B cell (primary cell): ENCODE data around the gene PPP2R5E. TPM values are rescaled to one million over a fixed set of nuclear protein-coding genes. Genes with fewer than 3 reads are reported as not detected.

Source experiments
- ATAC-seq: fragments of 200-7000 bp; cut with Tn5 transposase; one replicate; pipeline ENCODE4 v1.10.0; 2021; ENCODE audit warnings: low read depth, mild to moderate bottlenecking, moderate number of reproducible peaks, moderate library complexity
- CTCF ChIA-PET: fragments of 350-600 bp; sonication (Branson Sonifier 250); formaldehyde crosslinking; loops from one replicate; lab custom pipeline; 2021; ENCODE audit warnings: antibody characterized with exemption, inconsistent platforms; lab: Charles Lee
- POLR2A ChIA-PET: fragments of 350-600 bp; sonication (Branson Sonifier 250); formaldehyde crosslinking; loops from one replicate; lab custom pipeline; 2021; ENCODE audit warnings: antibody characterized with exemption; lab: Charles Lee
- DNase-seq: peaks from one replicate; pipeline ENCODE4 v3.0.0; 2013
- H2AFZ ChIP-seq: 2 replicates; pipeline ENCODE4 v1.6.1; 2012; ENCODE audit warnings: mild to moderate bottlenecking, low read depth, low read length; ENCODE audit not compliant: insufficient read depth, poor library complexity, severe bottlenecking
- H3K27ac ChIP-seq, 2 donors: 1 replicate in 1 of 2; 2 replicates in 1 of 2; pipeline ENCODE4 v1.5.1; 2012 to 2013; ENCODE audit warnings: low read length in 2 of 2, mild to moderate bottlenecking in 2 of 2, moderate library complexity in 1 of 2
- H3K27me3 ChIP-seq, 4 experiments: fragments of 200-600 bp in 1 of 4; sonication (generic) in 1 of 4; replicated peaks in 1 of 4; 1 replicate in 2 of 4; 2 replicates in 2 of 4; pipeline versions ENCODE4 v1.6.1 to v1.7.0; 2013 to 2016; ENCODE audit warnings: low read length in 3 of 4, mild to moderate bottlenecking in 2 of 4, mixed read lengths in 1 of 4, moderate library complexity in 1 of 4; ENCODE audit not compliant: insufficient read depth in 4 of 4, control insufficient read depth in 3 of 4; ENCODE audit errors: control extremely low read depth in 1 of 4
- H3K36me3 ChIP-seq, 2 experiments: replicated peaks in 1 of 2; 1 replicate in 1 of 2; 2 replicates in 1 of 2; pipeline versions ENCODE4 v1.6.1 to v1.7.1; 2013; ENCODE audit warnings: low read length in 1 of 2; ENCODE audit not compliant: insufficient read depth in 2 of 2, control insufficient read depth in 1 of 2; ENCODE audit errors: control extremely low read depth in 1 of 2, extremely low read depth in 1 of 2
- H3K4me1 ChIP-seq, 2 donors: fragments of 200-600 bp in 1 of 2; sonication (generic) in 1 of 2; 1 replicate in 1 of 2; 2 replicates in 1 of 2; pipeline versions ENCODE4 v1.5.1 to v1.6.1; 2013 to 2017; ENCODE audit warnings: low read length in 2 of 2; ENCODE audit not compliant: control insufficient read depth in 2 of 2, insufficient read depth in 2 of 2
- H3K4me2 ChIP-seq: replicated peaks from 2 replicates; pipeline ENCODE3; 2012; ENCODE audit warnings: mild to moderate bottlenecking, low read depth, low read length; ENCODE audit not compliant: poor library complexity, severe bottlenecking
- H3K4me3 ChIP-seq, 5 experiments: fragments of 200-600 bp in 1 of 5; sonication (generic) in 1 of 5; 1 replicate in 3 of 5; 2 replicates in 2 of 5; pipeline versions ENCODE4 v1.5.1 to v1.7.0; 2011 to 2016; ENCODE audit warnings: low read length in 4 of 5, mild to moderate bottlenecking in 4 of 5, low read depth in 2 of 5, control low read depth in 1 of 5, moderate library complexity in 1 of 5; ENCODE audit not compliant: insufficient read depth in 1 of 5; ENCODE audit errors: control extremely low read depth in 1 of 5, extremely low read depth in 1 of 5
- H3K79me2 ChIP-seq: fragments of 200-600 bp; sonication (generic); one replicate; pipeline ENCODE4 v1.6.0; 2016; ENCODE audit warnings: low read length; ENCODE audit not compliant: control insufficient read depth, insufficient read depth
- H3K9ac ChIP-seq: fragments of 200-600 bp; sonication (generic); 2 replicates; pipeline ENCODE4 v1.6.1; 2017; ENCODE audit warnings: mild to moderate bottlenecking, low read length, moderate library complexity
- H3K9me3 ChIP-seq, 3 donors: one replicate each; pipeline versions ENCODE4 v1.6.1 to v1.7.1; 2013; ENCODE audit warnings: low read length in 2 of 3; ENCODE audit not compliant: control insufficient read depth in 2 of 3, insufficient read depth in 1 of 3; ENCODE audit errors: control extremely low read depth in 1 of 3
- H4K20me1 ChIP-seq: 2 replicates; pipeline ENCODE4 v1.6.0; 2012; ENCODE audit warnings: mild to moderate bottlenecking, low read length; ENCODE audit not compliant: insufficient read depth, control insufficient read depth, poor library complexity, severe bottlenecking
- H3K27ac Mint-ChIP-seq: one replicate; pipeline ENCODE4 v1.8.0; 2021; ENCODE audit warnings: mixed read lengths
- H3K27me3 Mint-ChIP-seq: one replicate; pipeline ENCODE4 v1.8.0; 2021; ENCODE audit warnings: mixed read lengths
- H3K4me1 Mint-ChIP-seq: one replicate; pipeline ENCODE4 v1.8.0; 2021; ENCODE audit warnings: mixed read lengths
- H3K4me3 Mint-ChIP-seq: one replicate; pipeline ENCODE4 v1.8.0; 2021; ENCODE audit warnings: mixed read lengths
- H3K9me3 Mint-ChIP-seq: one replicate; pipeline ENCODE4 v1.8.0; 2022; ENCODE audit warnings: mixed read lengths; ENCODE audit not compliant: insufficient read depth
- EZH2 ChIP-seq: IDR thresholded peaks from 2 replicates; pipeline ENCODE4 v1.6.1; 2012; ENCODE audit warnings: borderline replicate concordance, low read depth, mild to moderate bottlenecking, moderate library complexity, low read length; ENCODE audit not compliant: insufficient read depth, poor library complexity, severe bottlenecking
- WGBS: methylation state at CpG from one replicate; pipeline ENCODE4 v1.1.5; 2013; ENCODE audit warnings: missing lambda C conversion rate; ENCODE audit not compliant: insufficient coverage; 5-methylcytosine and 5-hydroxymethylcytosine counted together
- intact Hi-C: fragments of 100-400 bp; cut with micrococcal nuclease; formaldehyde crosslinking; loops from one replicate; pipeline ENCODE4 v1.10.0; 2022
- polyA plus RNA-seq: library from polyadenylated mRNA; depleted of rRNA; stranded (reverse); fragments of >200 nt; gene quantifications from 2 replicates; pipeline ENCODE4 v1.2.3, GENCODE V29; 2012
- total RNA-seq, 2 donors: library from RNA; stranded (reverse); fragments of 120-200 nt in 1 of 2; gene quantifications; 1 replicate in 1 of 2; 2 replicates in 1 of 2; pipeline versions ENCODE4 v1.2.3 to v1.2.4, GENCODE V29; 2013 to 2022
- TF ChIP-seq, protein P1 (sequence below): fragments of 200-600 bp; IDR thresholded peaks from one replicate; pipeline ENCODE4 v1.8.0; 2022; ENCODE audit warnings: antibody characterized with exemption, mild to moderate bottlenecking

PPP2R5E gene
- total and polyA plus RNA-seq, 2 donors (not counting 1 experiment from before 2014, with no cell fraction given) = 6.3 to 40.6 TPM

DNA sequence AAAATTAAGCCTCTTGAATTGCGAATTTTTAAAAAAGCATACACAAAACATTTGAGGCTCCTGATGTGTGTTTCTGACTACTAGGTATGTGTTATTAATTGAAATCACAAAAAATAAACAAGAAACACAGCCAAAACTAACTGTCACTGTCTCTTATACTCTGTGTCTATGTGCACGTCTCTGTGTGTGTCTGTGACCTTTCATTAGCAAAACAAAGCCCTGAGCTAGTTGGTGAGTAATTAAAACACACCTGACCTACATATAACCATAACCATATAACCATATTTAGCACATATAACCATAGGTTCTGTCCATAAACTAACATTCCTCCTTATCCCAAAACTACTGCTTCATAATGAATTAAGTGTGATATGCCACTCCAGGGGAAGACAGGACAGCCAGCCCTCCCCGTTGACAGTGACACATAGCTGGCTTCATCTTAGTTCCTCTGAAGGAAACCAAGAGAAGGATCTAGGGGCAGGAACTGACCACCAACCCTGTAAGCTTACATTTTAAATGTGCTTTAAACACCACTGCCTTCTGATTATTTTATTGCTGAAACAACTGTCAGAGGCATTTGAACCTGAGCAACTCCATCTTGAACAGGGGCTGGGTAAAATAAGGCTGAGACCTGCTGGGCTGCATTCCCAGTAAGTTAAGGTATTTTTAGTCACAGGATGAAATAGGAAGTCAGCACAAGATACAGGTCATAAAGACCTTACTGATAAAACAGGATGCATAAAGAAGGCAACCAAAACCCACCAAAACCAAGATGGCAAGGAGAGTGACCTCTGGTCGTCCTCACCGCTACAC is 106.7 kb downstream of the PPP2R5E start:
- Mint-ChIP-seq H3K27me3 (no peaks in the 10 kb centered on the region), H3K4me3 (no peak overlapping the region), H3K4me1 (peaks cover 60% of the 10 kb centered on the region), H3K9me3 (no peaks in the 10 kb centered on the region), H3K27ac (peak overlapping the region; percentile 54)
- Histone ChIP-seq H3K27ac (no peak overlapping the region), H3K9me3 (no peaks in the 10 kb centered on the region), H3K27me3 (no peaks in the 10 kb centered on the region), H3K4me2 (no peak overlapping the region), H3K36me3 (peaks cover 0 to 6% of the 10 kb centered on the region in 2 experiments), H4K20me1 (peaks cover 43% of the 10 kb centered on the region), H2AFZ (no peak overlapping the region), H3K4me1 (peaks cover 4 to 15% of the 10 kb centered on the region in 2 donors), H3K4me3 (no peak overlapping the region), H3K79me2 (peaks cover 70% of the 10 kb centered on the region), H3K9ac (no peak overlapping the region)
- 100% methylated on average over 2 of the region's 5 CpGs for WGBS
- TF ChIP-seq, protein P1, sequence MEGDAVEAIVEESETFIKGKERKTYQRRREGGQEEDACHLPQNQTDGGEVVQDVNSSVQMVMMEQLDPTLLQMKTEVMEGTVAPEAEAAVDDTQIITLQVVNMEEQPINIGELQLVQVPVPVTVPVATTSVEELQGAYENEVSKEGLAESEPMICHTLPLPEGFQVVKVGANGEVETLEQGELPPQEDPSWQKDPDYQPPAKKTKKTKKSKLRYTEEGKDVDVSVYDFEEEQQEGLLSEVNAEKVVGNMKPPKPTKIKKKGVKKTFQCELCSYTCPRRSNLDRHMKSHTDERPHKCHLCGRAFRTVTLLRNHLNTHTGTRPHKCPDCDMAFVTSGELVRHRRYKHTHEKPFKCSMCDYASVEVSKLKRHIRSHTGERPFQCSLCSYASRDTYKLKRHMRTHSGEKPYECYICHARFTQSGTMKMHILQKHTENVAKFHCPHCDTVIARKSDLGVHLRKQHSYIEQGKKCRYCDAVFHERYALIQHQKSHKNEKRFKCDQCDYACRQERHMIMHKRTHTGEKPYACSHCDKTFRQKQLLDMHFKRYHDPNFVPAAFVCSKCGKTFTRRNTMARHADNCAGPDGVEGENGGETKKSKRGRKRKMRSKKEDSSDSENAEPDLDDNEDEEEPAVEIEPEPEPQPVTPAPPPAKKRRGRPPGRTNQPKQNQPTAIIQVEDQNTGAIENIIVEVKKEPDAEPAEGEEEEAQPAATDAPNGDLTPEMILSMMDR = no peak
- no peak for TF ChIP-seq EZH2
- ATAC-seq (no peak), DNase-seq (no peak)
- intact Hi-C loops = no loop called here
- ChIA-PET CTCF (no interaction called here), POLR2A (no interaction called here)

DNA sequence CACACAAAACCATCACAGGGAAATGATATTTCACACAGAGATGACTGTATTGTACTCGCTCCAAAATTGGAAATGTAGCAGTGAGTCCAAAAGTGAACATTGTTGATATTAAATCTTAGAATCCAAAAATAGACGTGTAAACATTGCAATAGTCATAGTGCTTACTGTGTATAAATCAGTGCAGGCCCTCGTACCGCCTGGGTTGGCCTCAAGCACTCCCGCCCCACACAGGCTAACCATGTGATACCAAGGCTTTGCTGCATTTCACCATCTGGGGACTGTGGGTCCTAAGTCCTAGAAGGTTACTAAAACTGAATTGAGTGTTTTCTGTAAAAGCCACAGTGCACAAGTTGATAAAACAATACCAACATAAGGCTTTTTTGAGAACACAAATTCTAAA is 107.3 kb downstream of the PPP2R5E start:
- Mint-ChIP-seq H3K27me3 (no peaks in the 10 kb centered on the region), H3K4me1 (peaks cover 60% of the 10 kb centered on the region), H3K4me3 (peak overlapping the region; percentile 42), H3K9me3 (no peaks in the 10 kb centered on the region), H3K27ac (peak overlapping the region; percentile 62)
- Histone ChIP-seq H3K9ac (no peak overlapping the region), H2AFZ (no peak overlapping the region), H3K79me2 (peaks cover 66% of the 10 kb centered on the region), H3K4me3 (no peak overlapping the region), H3K36me3 (peaks cover 0 to 6% of the 10 kb centered on the region in 2 experiments), H3K27ac (peak overlapping the region in 1 of 2 donors; percentile 56), H3K9me3 (no peaks in the 10 kb centered on the region), H3K4me2 (no peak overlapping the region), H4K20me1 (peaks cover 43% of the 10 kb centered on the region), H3K27me3 (no peaks in the 10 kb centered on the region), H3K4me1 (peaks cover 4 to 15% of the 10 kb centered on the region in 2 donors)
- DNase-seq (no peak), ATAC-seq (no peak)
- no peak for TF ChIP-seq EZH2
- TF ChIP-seq, protein P1 = no peak
- WGBS = 97% methylated on average over 5 of the region's 5 CpGs
- CTCF ChIA-PET = no interaction called here
- intact Hi-C loops = no loop called here
- POLR2A ChIA-PET = no interaction called here
